Heart right ventricle (tissue), 16 donors: ENCODE measurements around the gene EHD1. TPM values are rescaled to one million over a fixed set of nuclear protein-coding genes. Genes with fewer than 3 reads are reported as not detected.
A peak's percentile ranks its signal among the peaks of the same experiment; 100 is the strongest.

Experiments
- ATAC-seq, 8 donors: fragments of 200-7000 bp; cut with Tn5 transposase; one replicate each; pipeline ENCODE4 v1.9.1; 2020; ENCODE audit warnings: mild to moderate bottlenecking in 8 of 8, moderate library complexity in 8 of 8, moderate number of reproducible peaks in 1 of 8
- DNase-seq, 2 donors: peaks; one replicate each; pipeline ENCODE4 v3.0.0-alpha.2; 2020
- H3K27ac ChIP-seq, 10 donors: fragments of 200-600 bp; sonication (generic) in 2 of 10; one replicate each; pipeline versions ENCODE4 v1.5.0 to v1.8.0; 2020 to 2022; ENCODE audit warnings: mild to moderate bottlenecking in 3 of 10
- H3K27me3 ChIP-seq, 7 donors: fragments of 200-600 bp; one replicate each; pipeline ENCODE4 v1.8.0; 2021 to 2022; ENCODE audit warnings: mild to moderate bottlenecking in 2 of 7
- H3K36me3 ChIP-seq, 9 donors: fragments of 200-600 bp; sonication (generic) in 1 of 9; one replicate each; pipeline versions ENCODE4 v1.5.0 to v1.8.0; 2020 to 2022; ENCODE audit warnings: mild to moderate bottlenecking in 2 of 9
- H3K4me1 ChIP-seq, 9 donors: fragments of 200-600 bp; sonication (generic) in 1 of 9; one replicate each; pipeline versions ENCODE4 v1.5.0 to v1.8.0; 2020 to 2022; ENCODE audit warnings: mild to moderate bottlenecking in 4 of 9
- H3K4me3 ChIP-seq, 10 donors: fragments of 200-600 bp; sonication (generic) in 2 of 10; one replicate each; pipeline versions ENCODE4 v1.5.0 to v1.8.0; 2020 to 2022; ENCODE audit warnings: mild to moderate bottlenecking in 7 of 10, moderate library complexity in 2 of 10
- H3K9me3 ChIP-seq, 11 donors: fragments of 200-600 bp in 10 of 11; sonication (generic) in 2 of 11; one replicate each; pipeline versions ENCODE4 v1.5.0 to v1.8.0; 2013 to 2022; ENCODE audit warnings: mild to moderate bottlenecking in 2 of 11, control low read depth in 1 of 11, moderate library complexity in 1 of 11
- CTCF ChIP-seq, 9 donors: fragments of 200-600 bp; sonication (generic) in 2 of 9; IDR thresholded peaks; one replicate each; pipeline versions ENCODE4 v1.5.0 to v1.8.0; 2021 to 2022; ENCODE audit warnings: antibody characterized with exemption in 9 of 9, mild to moderate bottlenecking in 5 of 9, moderate library complexity in 1 of 9
- WGBS, 2 donors: extraction: QIAGEN DNeasy Blood & Tissue Kit; methylation state at CpG; one replicate each; pipeline ENCODE4 v1.1.7; 2013; ENCODE audit warnings: inconsistent platforms in 1 of 2; 5-methylcytosine and 5-hydroxymethylcytosine counted together
- intact Hi-C, 10 donors: fragments of 100-400 bp; cut with DNase I; formaldehyde crosslinking; loops; one replicate each; pipeline versions ENCODE4 v1.11.1 to v1.14.2; 2022
- polyA plus RNA-seq, 2 donors: library from polyadenylated mRNA; stranded (reverse); fragments of 200-250 nt; gene quantifications; one replicate each; pipeline ENCODE4 v1.2.3, GENCODE V29; 2013
- total RNA-seq, 10 donors: library from RNA; stranded (reverse); fragmentation: NEBNext Ultra II Directional in 3 of 10; extraction: Animal tissue kit (Norgen Biotek cat#: 25700) in 3 of 10; gene quantifications; one replicate each; pipeline versions ENCODE4 v1.2.1 to v1.2.4, GENCODE V29; 2021 to 2023
- donor health status: Arrhythmogenic right ventricular cardiomyopathy.
- donor health status: ischemic (EF 13 %, LVEDD 7.1; RV severe dilation, severe dysfunction).
- donor health status: healthy with polysubstance abuse.
- donor health status: DM: no; HTN: yes; CAD: no.
- donor health status: DM: no; HTN: no; CAD: no.
- donor health status: ischemic (EF 25% LVEDD 6.9; RV normal size, moderate dysfunction).
- donor health status: ischemic (EF 25% LVEDD 5.7; RV mildly dilated, moderate dysfunction).
- donor health status: healthy.
- donor health status: DM: yes; HTN: yes; CAD: no.
- donor health status: Ischemic cardiomyopathy.
- donor health status: ischemic (EF 35%, LVEDD 5.7; RV mildly dilated, moderate dysfunction).
- donor health status: nonischemic (EF 11% LVEDD 7.7; RV severe dilation, severe dysfunction).
- donor health status: DM: yes; HTN: yes; CAD: no.
- donor health status: PGD.
- donor health status: ischemic (EF 29% LVEDD 5.4; RV normal size, mild dysfunction).
- donor health status: nonischemic (EF 23%, LVEDD 6.1; RV moderate dilation, normal function).

Gene EHD1
- total and polyA plus RNA-seq, 12 donors: 26.0 to 73.1 (median 41.1) TPM

GRCh38 chr11:64917663-64917995 lies 39.2 kb upstream of the EHD1 start:
- H3K4me3 ChIP-seq: peak overlapping the region; percentile 36 to 98 (median 78)
- DNase-seq (no peak), ATAC-seq (no peak)
- no peaks in the 10 kb centered on the region for H3K9me3 ChIP-seq
- peak overlapping the region; percentile 27 to 96 (median 80) for H3K27ac ChIP-seq
- no peaks in the 10 kb centered on the region for H3K27me3 ChIP-seq
- intact Hi-C loops: loop anchor here in 3 of 10 donors (5.0 kb wide), 2 partner anchors 80 to 95 kb away; partner anchors contain the start of genes ARL2 (in 2 of the 3) and BATF2 (in 1 of the 3)
- peaks cover 5 to 43% (median 34%) of the 10 kb centered on the region in 9 donors for H3K4me1 ChIP-seq
- H3K36me3 ChIP-seq: peaks cover 0 to 20% (median 16%) of the 10 kb centered on the region in 9 donors
- no peak for TF ChIP-seq CTCF (IDR thresholded peaks at IDR 0.05)
- WGBS, 2 donors: 2 to 3% methylated on average over 6 of the region's 6 CpGs

GRCh38 chr11:64916775-64917662 lies 38.6 kb upstream of the EHD1 start, which contains the start of gene ATG2A:
Gene ATG2A (minus strand): TSS chr11:64917209. CDS start chr11:64917135, 74 bp downstream.
- intact Hi-C loops: loop anchor here in 3 of 10 donors (5.0 kb wide), 2 partner anchors 80 to 95 kb away; partner anchors contain the start of genes ARL2 (in 2 of the 3) and BATF2 (in 1 of the 3)
- H3K4me3 ChIP-seq: peak within 1 kb of the TSS; percentile 63 to 98 (median 86)
- TF ChIP-seq CTCF (IDR thresholded peaks at IDR 0.05): peak in 1 of 9 donors; percentile 11
- peak within 1 kb of the TSS; percentile 27 to 96 (median 84) for H3K27ac ChIP-seq
- H3K4me1 ChIP-seq: peaks cover 5 to 43% (median 34%) of the 10 kb centered on the region in 9 donors
- H3K9me3 ChIP-seq: no peaks in the 10 kb centered on the region
- ATAC-seq (peak; percentile 97 to 100 (median 98)), DNase-seq (peak; percentile 99)
- H3K27me3 ChIP-seq: no peaks in the 10 kb centered on the region
- H3K36me3 ChIP-seq: peaks cover 0 to 26% (median 22%) of the 10 kb centered on the region in 9 donors
- 0 to 1% methylated on average over 57 of the region's 57 CpGs for WGBS, 2 donors

- H3K4me1 ChIP-seq: peaks cover 5 to 43% (median 34%) of the 10 kb centered on the region in 9 donors
- DNase-seq: peak in 1 of 2 donors; percentile 32
- WGBS, 2 donors: 6 to 9% methylated on average over 23 of the region's 23 CpGs
- H3K4me3 ChIP-seq: peak overlapping the region; percentile 63 to 98 (median 86)
- H3K27me3 ChIP-seq: no peaks in the 10 kb centered on the region
- ATAC-seq: peak in 2 of 8 donors; percentile 1 to 7
- intact Hi-C loops: loop anchor here in 3 of 10 donors (5.0 kb wide), 2 partner anchors 81 to 96 kb away; partner anchors contain the start of genes ARL2 (in 2 of the 3) and BATF2 (in 1 of the 3)
- H3K27ac ChIP-seq: peak overlapping the region in 9 of 10 donors; percentile 41 to 96 (median 77)
- H3K9me3 ChIP-seq: no peaks in the 10 kb centered on the region
- peaks cover 3 to 34% (median 30%) of the 10 kb centered on the region in 9 donors for H3K36me3 ChIP-seq
- no peak for TF ChIP-seq CTCF (IDR thresholded peaks at IDR 0.05)
These were observed 37.8 kb upstream of the EHD1 start for GRCh38 chr11:64916040-64916774.
